ENCODE measurements around the gene DNMBP. TPM values are rescaled to one million over a fixed set of nuclear protein-coding genes. Genes with fewer than 3 reads are reported as not detected.
A peak's percentile ranks its signal among the peaks of the same experiment; 100 is the strongest.
"Not testable (repeated sequence)": the region's sequence is repeated elsewhere in the genome, so short reads cannot be mapped to it uniquely, and the experiment has no call there.

The DNMBP gene
- total RNA-seq, 1 donor from 2014 or later: 15.9 TPM

GRCh38 chr10:100014071-100014762 lies 4.5 kb upstream of the DNMBP start:
- no peak for DNase-seq (ENCODE audit: low spot score in 2 of 2)
- H3K4me1 ChIP-seq: peaks cover 0 to 3% of the 10 kb centered on the region in 2 donors
- TF ChIP-seq CTCF (IDR thresholded peaks at IDR 0.05): no peak
- intact Hi-C loops (cut with DNase I): loop anchor here (5.0 kb wide), 2 partner anchors 37 to 173 kb away; partner anchors contain the start of gene ERLIN1
- H3K27ac ChIP-seq: no peak overlapping the region
- no peaks in the 10 kb centered on the region for H3K27me3 ChIP-seq
- no peak overlapping the region for H3K4me3 ChIP-seq
- H3K36me3 ChIP-seq: no peaks in the 10 kb centered on the region
- H3K9me3 ChIP-seq: no peaks in the 10 kb centered on the region

- H3K27ac ChIP-seq: no peak overlapping the region
- H3K36me3 ChIP-seq: no peaks in the 10 kb centered on the region
- H3K4me1 ChIP-seq: peaks cover 0 to 8% of the 10 kb centered on the region in 2 donors
- DNase-seq (ENCODE audit: low spot score in 2 of 2): no peak
- H3K4me3 ChIP-seq: no peak overlapping the region
- no peaks in the 10 kb centered on the region for H3K9me3 ChIP-seq
- intact Hi-C loops (cut with DNase I): loop anchor here (5.0 kb wide), 2 partner anchors 36 to 174 kb away; partner anchors contain the start of gene ERLIN1
- TF ChIP-seq CTCF (IDR thresholded peaks at IDR 0.05): no peak
- H3K27me3 ChIP-seq: no peaks in the 10 kb centered on the region
Measured at GRCh38 chr10:100013621-100014020, 3.9 kb upstream of the DNMBP start.

GRCh38 chr10:100011906-100012305 lies 2.2 kb upstream of the DNMBP start:
- H3K36me3 ChIP-seq; H3K4me3 ChIP-seq; DNase-seq (ENCODE audit: low spot score in 2 of 2); H3K9me3 ChIP-seq; H3K27me3 ChIP-seq; H3K27ac ChIP-seq: not testable (repeated sequence)
- intact Hi-C loops (cut with DNase I): loop anchor here (5.0 kb wide), 2 partner anchors 35 to 175 kb away; partner anchors contain the start of gene ERLIN1
- peaks cover 3 to 15% of the 10 kb centered on the region in 2 donors for H3K4me1 ChIP-seq

- Histone ChIP-seq H3K4me1 (peaks cover 3 to 19% of the 10 kb centered on the region in 2 donors), H3K27me3 (no peaks in the 10 kb centered on the region), H3K36me3 (no peaks in the 10 kb centered on the region), H3K9me3 (no peaks in the 10 kb centered on the region), H3K4me3 (peak overlapping the region; percentile 78 to 98), H3K27ac (peak overlapping the region; percentile 65 to 80)
- peak in 1 of 2 donors; percentile 70 for DNase-seq (ENCODE audit: low spot score in 2 of 2)
- intact Hi-C loops (cut with DNase I): loop anchor here (1.0 to 10.0 kb wide), 3 partner anchors 95 to 385 kb away; partner anchors contain the start of genes COX15, CUTC and SLC25A28
- peak in 2 of 3 experiments; percentile 36 to 48 for TF ChIP-seq CTCF (IDR thresholded peaks at IDR 0.05)
Measured at GRCh38 chr10:100009283-100009792, 409 bp downstream of the DNMBP start.

GRCh38 chr10:100008708-100009282 lies 952 bp downstream of the DNMBP start:
- intact Hi-C loops (cut with DNase I): loop anchor here (1.0 to 10.0 kb wide), 3 partner anchors 94 to 384 kb away; partner anchors contain the start of genes COX15, CUTC and SLC25A28
- Histone ChIP-seq H3K4me1 (peaks cover 3 to 19% of the 10 kb centered on the region in 2 donors), H3K36me3 (no peaks in the 10 kb centered on the region), H3K4me3 (peak overlapping the region; percentile 78 to 98), H3K9me3 (no peaks in the 10 kb centered on the region), H3K27me3 (no peaks in the 10 kb centered on the region), H3K27ac (peak overlapping the region in 1 of 2 donors; percentile 65)
- no peak for TF ChIP-seq CTCF (IDR thresholded peaks at IDR 0.05)
- DNase-seq (ENCODE audit: low spot score in 2 of 2): no peak

GRCh38 chr10:100008142-100008522 lies 1.6 kb downstream of the DNMBP start:
- no peak overlapping the region for H3K27ac ChIP-seq
- peaks cover 3 to 19% of the 10 kb centered on the region in 2 donors for H3K4me1 ChIP-seq
- no peak for DNase-seq (ENCODE audit: low spot score in 2 of 2)
- no peaks in the 10 kb centered on the region for H3K27me3 ChIP-seq
- H3K9me3 ChIP-seq: no peaks in the 10 kb centered on the region
- peak overlapping the region; percentile 78 to 98 for H3K4me3 ChIP-seq
- no peak for TF ChIP-seq CTCF (IDR thresholded peaks at IDR 0.05)
- intact Hi-C loops (cut with DNase I): loop anchor here (10.0 kb wide), 2 partner anchors 93 to 383 kb away; partner anchors contain the start of gene SLC25A28
- H3K36me3 ChIP-seq: no peaks in the 10 kb centered on the region

Data from ascending aorta (tissue), 2 donors.